Liver (tissue), 9 donors: ENCODE results near the gene PRPF6. TPM values are rescaled to one million over a fixed set of nuclear protein-coding genes. Genes with fewer than 3 reads are reported as not detected.

Experiments used
- DNase-seq: peaks from one replicate; pipeline ENCODE4 v3.0.0-alpha.2; 2017; ENCODE audit warnings: low spot score
- H3K27ac ChIP-seq, 2 donors: one replicate each; pipeline ENCODE4 v1.7.0; 2013; ENCODE audit warnings: inconsistent platforms in 2 of 2, low read length in 2 of 2, control low read depth in 1 of 2, low read depth in 1 of 2, mild to moderate bottlenecking in 1 of 2
- H3K27me3 ChIP-seq, 4 donors: one replicate each; pipeline versions ENCODE4 v1.6.1 to v1.7.0; 2013; ENCODE audit warnings: low read length in 3 of 4, inconsistent platforms in 1 of 4, mild to moderate bottlenecking in 1 of 4, moderate library complexity in 1 of 4; ENCODE audit not compliant: control insufficient read depth in 4 of 4, insufficient read depth in 4 of 4
- H3K36me3 ChIP-seq, 4 donors: one replicate each; pipeline versions ENCODE4 v1.6.1 to v1.7.0; 2013; ENCODE audit warnings: low read length in 3 of 4, mild to moderate bottlenecking in 3 of 4, low read depth in 1 of 4, moderate library complexity in 1 of 4; ENCODE audit not compliant: control insufficient read depth in 4 of 4, insufficient read depth in 3 of 4
- H3K4me1 ChIP-seq, 4 donors: one replicate each; pipeline versions ENCODE4 v1.6.1 to v1.7.0; 2013; ENCODE audit warnings: low read length in 3 of 4, mild to moderate bottlenecking in 3 of 4, moderate library complexity in 1 of 4; ENCODE audit not compliant: control insufficient read depth in 4 of 4, insufficient read depth in 4 of 4
- H3K4me3 ChIP-seq, 3 donors: one replicate each; pipeline versions ENCODE4 v1.6.1 to v1.7.0; 2013; ENCODE audit warnings: low read length in 3 of 3, control low read depth in 1 of 3, low read depth in 1 of 3, mild to moderate bottlenecking in 1 of 3
- H3K9ac ChIP-seq, 2 donors: one replicate each; pipeline ENCODE4 v1.7.0; 2013; ENCODE audit warnings: low read length in 2 of 2, mild to moderate bottlenecking in 2 of 2, moderate library complexity in 2 of 2, control low read depth in 1 of 2, low read depth in 1 of 2
- H3K9me3 ChIP-seq, 4 donors: one replicate each; pipeline versions ENCODE4 v1.6.1 to v1.7.0; 2013; ENCODE audit warnings: low read length in 3 of 4; ENCODE audit not compliant: control insufficient read depth in 4 of 4
- EGR1 ChIP-seq, 2 donors: IDR thresholded peaks; 2 replicates each; pipeline ENCODE4 v1.6.1; 2016 to 2018; ENCODE audit warnings: antibody characterized with exemption in 2 of 2, low read depth in 2 of 2
- FOXA1 ChIP-seq: IDR thresholded peaks from 2 replicates; pipeline ENCODE4 v1.6.1; 2016; ENCODE audit warnings: antibody characterized with exemption
- FOXA2 ChIP-seq: IDR thresholded peaks from 2 replicates; pipeline ENCODE4 v1.6.1; 2016; ENCODE audit warnings: antibody characterized with exemption
- GABPA ChIP-seq, 2 donors: IDR thresholded peaks in 1 of 2; conservative IDR thresholded peaks in 1 of 2; 2 replicates each; pipeline ENCODE4 v1.6.1; 2016; ENCODE audit warnings: antibody characterized with exemption in 2 of 2, mild to moderate bottlenecking in 1 of 2, moderate library complexity in 1 of 2
- HNF4A ChIP-seq, 2 donors: conservative IDR thresholded peaks; 2 replicates each; pipeline ENCODE4 v1.6.1; 2016; ENCODE audit warnings: antibody characterized with exemption in 2 of 2, mild to moderate bottlenecking in 2 of 2
- HNF4G ChIP-seq: IDR thresholded peaks from 2 replicates; pipeline ENCODE4 v1.6.1; 2016; ENCODE audit warnings: antibody characterized with exemption
- JUND ChIP-seq, 2 donors: IDR thresholded peaks; 2 replicates each; pipeline ENCODE4 v1.6.1; 2016; ENCODE audit warnings: antibody characterized with exemption in 2 of 2
- MAX ChIP-seq: IDR thresholded peaks from 2 replicates; pipeline ENCODE4 v1.6.1; 2016; ENCODE audit warnings: antibody characterized with exemption
- NR2F2 ChIP-seq: IDR thresholded peaks from 2 replicates; pipeline ENCODE4 v1.6.1; 2016; ENCODE audit warnings: antibody characterized with exemption
- RAD21 ChIP-seq, 2 donors: IDR thresholded peaks; 2 replicates each; pipeline ENCODE4 v1.6.1; 2016; ENCODE audit warnings: antibody characterized with exemption in 2 of 2, mild to moderate bottlenecking in 2 of 2
- RXRA ChIP-seq, 2 donors: IDR thresholded peaks; 2 replicates each; pipeline ENCODE4 v1.6.1; 2017 to 2018; ENCODE audit warnings: antibody characterized with exemption in 2 of 2, mild to moderate bottlenecking in 1 of 2
- SP1 ChIP-seq: IDR thresholded peaks from 2 replicates; pipeline ENCODE4 v1.6.1; 2018; ENCODE audit warnings: antibody characterized with exemption, mild to moderate bottlenecking
- TAF1 ChIP-seq: conservative IDR thresholded peaks from 2 replicates; pipeline ENCODE4 v1.6.1; 2016; ENCODE audit warnings: antibody characterized with exemption, mild to moderate bottlenecking
- YY1 ChIP-seq: IDR thresholded peaks from 2 replicates; pipeline ENCODE4 v1.6.1; 2016; ENCODE audit warnings: antibody characterized with exemption, mild to moderate bottlenecking
- WGBS: extraction: QIAGEN DNeasy Blood & Tissue Kit; methylation state at CpG from one replicate; pipeline ENCODE4 v1.1.7; 2013; 5-methylcytosine and 5-hydroxymethylcytosine counted together
- polyA plus RNA-seq, 2 donors: library from polyadenylated mRNA; stranded (reverse) in 1 of 2; unstranded in 1 of 2; fragments of 200-250 nt in 1 of 2; fragments of >200 nt in 1 of 2; fragmentation: Nextera tagmentation in 1 of 2; extraction: Ambion mirVana in 1 of 2; gene quantifications; one replicate each; pipeline versions ENCODE4 v1.2.1 to v1.2.3, GENCODE V29; 2013 to 2015
- total RNA-seq, 2 donors: library from RNA; depleted of rRNA; stranded (reverse); fragments of >200 nt; gene quantifications; one replicate each; pipeline ENCODE4 v1.2.3, GENCODE V29; 2014
- TF ChIP-seq, protein P1 (sequence below): fragments of 150-350 bp; IDR thresholded peaks from 2 replicates; pipeline ENCODE4 v1.5.1; 2017; ENCODE audit warnings: improper control_type of control experiment, low read depth, low read length; ENCODE audit not compliant: missing input control
- TF ChIP-seq, protein P2 (sequence below): IDR thresholded peaks from 2 replicates; pipeline ENCODE4 v1.6.1; 2016; ENCODE audit warnings: antibody characterized with exemption, mild to moderate bottlenecking
- TF ChIP-seq, protein P3 (sequence below): IDR thresholded peaks from 2 replicates; pipeline ENCODE4 v1.6.1; 2016; ENCODE audit warnings: antibody characterized with exemption
- TF ChIP-seq, protein P4 (sequence below): IDR thresholded peaks from 2 replicates; pipeline ENCODE4 v1.6.1; 2016; ENCODE audit warnings: antibody characterized with exemption
- donor health status: healthy.
- donor health status: healthy.
- donor health status: healthy.
- donor health status: healthy.
- donor health status: healthy.

The PRPF6 gene
- total and polyA plus RNA-seq, 4 donors: 16.3 to 24.9 (median 23.1) TPM

GRCh38 chr20:64065062-64065973, 84.4 kb downstream of the PRPF6 start:
- Histone ChIP-seq H3K36me3 (no peaks in the 10 kb centered on the region), H3K4me1 (peaks cover 27 to 65% (median 54%) of the 10 kb centered on the region in 4 donors), H3K4me3 (no peak overlapping the region), H3K27me3 (no peaks in the 10 kb centered on the region), H3K9me3 (no peaks in the 10 kb centered on the region), H3K9ac (no peak overlapping the region), H3K27ac (peak overlapping the region; percentile 55 to 64)
- 26% methylated on average over 27 of the region's 27 CpGs for WGBS
- peak; percentile 48 for DNase-seq
- peak; percentile 97 to 98 for TF ChIP-seq RXRA (IDR thresholded peaks at IDR 0.05)
- TF ChIP-seq NR2F2: peak; percentile 39
- TF ChIP-seq YY1: no peak
- peak; percentile 91 to 93 for TF ChIP-seq HNF4A (conservative IDR thresholded peaks at IDR 0.05)
- no peak for TF ChIP-seq FOXA2
- TF ChIP-seq, protein P1, sequence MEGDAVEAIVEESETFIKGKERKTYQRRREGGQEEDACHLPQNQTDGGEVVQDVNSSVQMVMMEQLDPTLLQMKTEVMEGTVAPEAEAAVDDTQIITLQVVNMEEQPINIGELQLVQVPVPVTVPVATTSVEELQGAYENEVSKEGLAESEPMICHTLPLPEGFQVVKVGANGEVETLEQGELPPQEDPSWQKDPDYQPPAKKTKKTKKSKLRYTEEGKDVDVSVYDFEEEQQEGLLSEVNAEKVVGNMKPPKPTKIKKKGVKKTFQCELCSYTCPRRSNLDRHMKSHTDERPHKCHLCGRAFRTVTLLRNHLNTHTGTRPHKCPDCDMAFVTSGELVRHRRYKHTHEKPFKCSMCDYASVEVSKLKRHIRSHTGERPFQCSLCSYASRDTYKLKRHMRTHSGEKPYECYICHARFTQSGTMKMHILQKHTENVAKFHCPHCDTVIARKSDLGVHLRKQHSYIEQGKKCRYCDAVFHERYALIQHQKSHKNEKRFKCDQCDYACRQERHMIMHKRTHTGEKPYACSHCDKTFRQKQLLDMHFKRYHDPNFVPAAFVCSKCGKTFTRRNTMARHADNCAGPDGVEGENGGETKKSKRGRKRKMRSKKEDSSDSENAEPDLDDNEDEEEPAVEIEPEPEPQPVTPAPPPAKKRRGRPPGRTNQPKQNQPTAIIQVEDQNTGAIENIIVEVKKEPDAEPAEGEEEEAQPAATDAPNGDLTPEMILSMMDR: no peak
- peak; percentile 73 for TF ChIP-seq HNF4G
- no peak for TF ChIP-seq EGR1 (IDR thresholded peaks at IDR 0.05; ENCODE audit: low read depth in 2 of 2)
- TF ChIP-seq, protein P2, sequence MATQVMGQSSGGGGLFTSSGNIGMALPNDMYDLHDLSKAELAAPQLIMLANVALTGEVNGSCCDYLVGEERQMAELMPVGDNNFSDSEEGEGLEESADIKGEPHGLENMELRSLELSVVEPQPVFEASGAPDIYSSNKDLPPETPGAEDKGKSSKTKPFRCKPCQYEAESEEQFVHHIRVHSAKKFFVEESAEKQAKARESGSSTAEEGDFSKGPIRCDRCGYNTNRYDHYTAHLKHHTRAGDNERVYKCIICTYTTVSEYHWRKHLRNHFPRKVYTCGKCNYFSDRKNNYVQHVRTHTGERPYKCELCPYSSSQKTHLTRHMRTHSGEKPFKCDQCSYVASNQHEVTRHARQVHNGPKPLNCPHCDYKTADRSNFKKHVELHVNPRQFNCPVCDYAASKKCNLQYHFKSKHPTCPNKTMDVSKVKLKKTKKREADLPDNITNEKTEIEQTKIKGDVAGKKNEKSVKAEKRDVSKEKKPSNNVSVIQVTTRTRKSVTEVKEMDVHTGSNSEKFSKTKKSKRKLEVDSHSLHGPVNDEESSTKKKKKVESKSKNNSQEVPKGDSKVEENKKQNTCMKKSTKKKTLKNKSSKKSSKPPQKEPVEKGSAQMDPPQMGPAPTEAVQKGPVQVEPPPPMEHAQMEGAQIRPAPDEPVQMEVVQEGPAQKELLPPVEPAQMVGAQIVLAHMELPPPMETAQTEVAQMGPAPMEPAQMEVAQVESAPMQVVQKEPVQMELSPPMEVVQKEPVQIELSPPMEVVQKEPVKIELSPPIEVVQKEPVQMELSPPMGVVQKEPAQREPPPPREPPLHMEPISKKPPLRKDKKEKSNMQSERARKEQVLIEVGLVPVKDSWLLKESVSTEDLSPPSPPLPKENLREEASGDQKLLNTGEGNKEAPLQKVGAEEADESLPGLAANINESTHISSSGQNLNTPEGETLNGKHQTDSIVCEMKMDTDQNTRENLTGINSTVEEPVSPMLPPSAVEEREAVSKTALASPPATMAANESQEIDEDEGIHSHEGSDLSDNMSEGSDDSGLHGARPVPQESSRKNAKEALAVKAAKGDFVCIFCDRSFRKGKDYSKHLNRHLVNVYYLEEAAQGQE: peak; percentile 29
- TF ChIP-seq FOXA1: no peak
- no peak for TF ChIP-seq TAF1
- peak in 1 of 2 donors; percentile 44 for TF ChIP-seq JUND (IDR thresholded peaks at IDR 0.05)
- TF ChIP-seq, protein P3, sequence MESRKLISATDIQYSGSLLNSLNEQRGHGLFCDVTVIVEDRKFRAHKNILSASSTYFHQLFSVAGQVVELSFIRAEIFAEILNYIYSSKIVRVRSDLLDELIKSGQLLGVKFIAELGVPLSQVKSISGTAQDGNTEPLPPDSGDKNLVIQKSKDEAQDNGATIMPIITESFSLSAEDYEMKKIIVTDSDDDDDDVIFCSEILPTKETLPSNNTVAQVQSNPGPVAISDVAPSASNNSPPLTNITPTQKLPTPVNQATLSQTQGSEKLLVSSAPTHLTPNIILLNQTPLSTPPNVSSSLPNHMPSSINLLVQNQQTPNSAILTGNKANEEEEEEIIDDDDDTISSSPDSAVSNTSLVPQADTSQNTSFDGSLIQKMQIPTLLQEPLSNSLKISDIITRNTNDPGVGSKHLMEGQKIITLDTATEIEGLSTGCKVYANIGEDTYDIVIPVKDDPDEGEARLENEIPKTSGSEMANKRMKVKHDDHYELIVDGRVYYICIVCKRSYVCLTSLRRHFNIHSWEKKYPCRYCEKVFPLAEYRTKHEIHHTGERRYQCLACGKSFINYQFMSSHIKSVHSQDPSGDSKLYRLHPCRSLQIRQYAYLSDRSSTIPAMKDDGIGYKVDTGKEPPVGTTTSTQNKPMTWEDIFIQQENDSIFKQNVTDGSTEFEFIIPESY: no peak
- no peak for TF ChIP-seq MAX
- TF ChIP-seq, protein P4, sequence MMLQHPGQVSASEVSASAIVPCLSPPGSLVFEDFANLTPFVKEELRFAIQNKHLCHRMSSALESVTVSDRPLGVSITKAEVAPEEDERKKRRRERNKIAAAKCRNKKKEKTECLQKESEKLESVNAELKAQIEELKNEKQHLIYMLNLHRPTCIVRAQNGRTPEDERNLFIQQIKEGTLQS: no peak
- no peak for TF ChIP-seq RAD21 (IDR thresholded peaks at IDR 0.05)
- no peak for TF ChIP-seq GABPA (IDR thresholded peaks at IDR 0.05 in 1 of 2, conservative IDR thresholded peaks at IDR 0.05 in 1 of 2)
- peak; percentile 80 for TF ChIP-seq SP1
